Inferior parietal cortex (tissue), 1 donor: ENCODE data around the gene LSG1.

Experiments
- DNase-seq: peaks from one replicate; pipeline ENCODE4 v3.0.0-alpha.2; 2016; ENCODE audit errors: extremely low spot score

LSG1 gene

GRCh38 chr3:194671900-194672808 is at the start of gene LSG1:
TSS of gene LSG1 (minus strand) at chr3:194672191. CDS start at chr3:194672162, 29 bp downstream.
- peak; percentile 97 for DNase-seq

GRCh38 chr3:194720048-194720447 is 48.1 kb upstream of the LSG1 start:
- DNase-seq, result no peak

GRCh38 chr3:194718079-194718478 is 46.1 kb upstream of the LSG1 start:
- DNase-seq, result no peak

GRCh38 chr3:194715022-194715800 is 43.2 kb upstream of the LSG1 start:
- no peak for DNase-seq

- DNase-seq, result no peak
Observed at GRCh38 chr3:194714564-194714963, 42.6 kb upstream of the LSG1 start.

- DNase-seq, result no peak
Observed at GRCh38 chr3:194714137-194714455, 42.1 kb upstream of the LSG1 start.

- DNase-seq, result no peak
Observed at GRCh38 chr3:194713299-194714136, 41.5 kb upstream of the LSG1 start.

GRCh38 chr3:194711913-194712312 is 39.9 kb upstream of the LSG1 start:
- no peak for DNase-seq

GRCh38 chr3:194711286-194711685 is 39.3 kb upstream of the LSG1 start:
- DNase-seq, result no peak

GRCh38 chr3:194707147-194707540 is 35.2 kb upstream of the LSG1 start:
- DNase-seq, result no peak

- DNase-seq, result no peak
Observed at GRCh38 chr3:194705761-194706160, 33.8 kb upstream of the LSG1 start.

- DNase-seq, result no peak
Observed at GRCh38 chr3:194705227-194705626, 33.2 kb upstream of the LSG1 start.

GRCh38 chr3:194702545-194702944 is 30.6 kb upstream of the LSG1 start:
- DNase-seq, result no peak

GRCh38 chr3:194696702-194697101 is 24.7 kb upstream of the LSG1 start:
- DNase-seq, result no peak

GRCh38 chr3:194691481-194692283 is 19.7 kb upstream of the LSG1 start:
- no peak for DNase-seq

- no peak for DNase-seq
Observed at GRCh38 chr3:194690501-194691372, 18.7 kb upstream of the LSG1 start.

- DNase-seq, result peak; percentile 4
Observed at GRCh38 chr3:194689493-194689944, 17.5 kb upstream of the LSG1 start.

- DNase-seq, result no peak
Observed at GRCh38 chr3:194688946-194689345, 17.0 kb upstream of the LSG1 start.

GRCh38 chr3:194688200-194688740 is 16.3 kb upstream of the LSG1 start:
- DNase-seq, result no peak
